Smooth muscle cell (in vitro differentiated cells): ENCODE data around the gene EDEM3. TPM values are rescaled to one million over a fixed set of nuclear protein-coding genes. Genes with fewer than 3 reads are reported as not detected.

ENCODE experiments used
- DNase-seq: peaks from one replicate; lab custom pipeline; 2025; ENCODE audit not compliant: unreplicated experiment; lab: John Stamatoyannopoulos, UW
- H2AFZ ChIP-seq: fragments of 200-600 bp; sonication (generic); 2 replicates; pipeline ENCODE4 v1.6.0; 2016; ENCODE audit warnings: antibody characterized with exemption, low read depth, mild to moderate bottlenecking
- H3F3A ChIP-seq: fragments of 200-600 bp; sonication (generic); 2 replicates; pipeline ENCODE4 v1.6.0; 2017; ENCODE audit warnings: antibody characterized with exemption, low read depth
- H3K27ac ChIP-seq: fragments of 200-600 bp; sonication (generic); 2 replicates; pipeline ENCODE4 v1.5.1; 2016; ENCODE audit warnings: low read depth, mild to moderate bottlenecking
- H3K27me3 ChIP-seq: fragments of 200-600 bp; sonication (generic); 2 replicates; pipeline ENCODE4 v1.6.1; 2016; ENCODE audit warnings: low read depth, mild to moderate bottlenecking
- H3K36me3 ChIP-seq: fragments of 200-600 bp; sonication (generic); 2 replicates; pipeline ENCODE4 v1.5.1; 2016; ENCODE audit warnings: low read depth
- H3K4me1 ChIP-seq: fragments of 200-600 bp; sonication (generic); 2 replicates; pipeline ENCODE4 v1.5.1; 2016; ENCODE audit warnings: low read depth
- H3K4me2 ChIP-seq: fragments of 200-600 bp; sonication (generic); 2 replicates; pipeline ENCODE4 v1.6.0; 2016; ENCODE audit warnings: mild to moderate bottlenecking
- H3K4me3 ChIP-seq: fragments of 200-600 bp; sonication (generic); 2 replicates; pipeline ENCODE4 v1.5.1; 2016; ENCODE audit warnings: mild to moderate bottlenecking
- H3K79me2 ChIP-seq: fragments of 200-600 bp; sonication (generic); 2 replicates; pipeline ENCODE4 v1.6.0; 2016; ENCODE audit warnings: low read depth, mild to moderate bottlenecking
- H3K9ac ChIP-seq: fragments of 200-600 bp; sonication (generic); 2 replicates; pipeline ENCODE4 v1.6.0; 2016; ENCODE audit warnings: low read depth
- H3K9me3 ChIP-seq: fragments of 200-600 bp; sonication (generic); replicated peaks from 2 replicates; pipeline ENCODE4 v1.5.1; 2016; ENCODE audit warnings: low read depth
- H4K20me1 ChIP-seq: fragments of 200-600 bp; sonication (generic); 2 replicates; pipeline ENCODE4 v1.6.0; 2016; ENCODE audit warnings: low read depth
- CTCF ChIP-seq: fragments of 200-600 bp; sonication (generic); IDR thresholded peaks from 2 replicates; pipeline ENCODE4 v1.5.1; 2017; ENCODE audit warnings: borderline replicate concordance, mild to moderate bottlenecking, antibody characterized with exemption; ENCODE audit not compliant: insufficient read depth, poor library complexity, severe bottlenecking
- WGBS: methylation state at CpG from one replicate; pipeline ENCODE4 v1.1.7; 2016; ENCODE audit warnings: low lambda C conversion rate; 5-methylcytosine and 5-hydroxymethylcytosine counted together
- polyA plus RNA-seq: library from polyadenylated mRNA; unstranded; fragments of >200 nt; fragmentation: Nextera tagmentation; extraction: Ambion mirVana; gene quantifications from 2 replicates; pipeline ENCODE4 v1.2.1, GENCODE V29; 2016
- total RNA-seq: library from RNA; depleted of rRNA; stranded (reverse); fragments of >200 nt; gene quantifications from 2 replicates; pipeline ENCODE4 v1.2.3, GENCODE V29; 2014

The EDEM3 gene
- total and polyA plus RNA-seq, 2 experiments from 2014 or later: 12.9 to 44.3 TPM

DNA sequence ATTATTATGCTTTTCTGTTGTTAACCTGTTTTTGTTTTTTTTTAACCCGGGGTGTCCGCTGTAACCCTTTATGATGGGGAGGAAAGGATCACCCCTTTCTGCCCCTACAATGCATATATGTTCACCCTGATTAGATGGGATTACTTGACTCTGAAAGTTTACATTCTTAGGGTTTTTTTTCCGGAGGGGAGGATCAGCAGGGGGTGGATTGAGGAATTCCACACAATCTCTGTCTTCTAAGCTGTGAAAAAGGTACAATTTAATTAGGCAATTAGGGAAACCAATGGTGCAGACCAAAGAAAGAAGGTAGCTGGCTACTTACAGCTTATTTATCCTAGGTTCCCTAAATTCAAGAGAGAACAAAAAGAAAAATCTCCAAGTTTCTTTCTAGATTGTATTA lies 58.3 kb downstream of the EDEM3 start:
- no peaks in the 10 kb centered on the region for H3K9me3 ChIP-seq
- H3K79me2 ChIP-seq: no peaks in the 10 kb centered on the region
- H3K4me1 ChIP-seq: peaks cover 32% of the 10 kb centered on the region
- H3K9ac ChIP-seq: no peak overlapping the region
- H3F3A ChIP-seq: peaks cover 3% of the 10 kb centered on the region
- H3K4me3 ChIP-seq: no peak overlapping the region
- H2AFZ ChIP-seq: no peak overlapping the region
- no peak for DNase-seq
- no peak overlapping the region for H3K4me2 ChIP-seq
- no peaks in the 10 kb centered on the region for H3K27me3 ChIP-seq
- H3K27ac ChIP-seq: no peak overlapping the region
- no peak for TF ChIP-seq CTCF
- no peaks in the 10 kb centered on the region for H4K20me1 ChIP-seq
- 64% methylated on average over 3 of the region's 3 CpGs for WGBS
- H3K36me3 ChIP-seq: no peaks in the 10 kb centered on the region

DNA sequence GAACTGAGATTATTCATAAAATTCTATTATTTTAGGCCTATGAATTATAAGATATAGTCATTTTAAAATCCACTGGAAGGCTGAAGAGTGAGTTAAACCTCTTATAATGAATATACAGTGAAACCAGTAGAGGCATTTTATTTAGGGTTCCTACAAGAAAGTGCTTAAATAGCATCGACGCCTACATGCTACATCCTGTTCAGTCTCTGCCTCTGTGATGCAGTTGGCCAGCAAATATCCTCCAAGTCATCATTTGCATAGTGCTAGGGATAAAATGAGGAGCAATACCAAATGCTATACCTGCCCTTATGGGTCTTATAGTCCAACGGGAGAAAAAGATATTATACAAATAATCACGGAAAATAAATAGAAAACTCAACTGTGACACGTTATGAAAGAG lies 59.6 kb downstream of the EDEM3 start:
- Histone ChIP-seq H3K9ac (no peak overlapping the region), H3K4me2 (no peak overlapping the region), H4K20me1 (no peaks in the 10 kb centered on the region), H3F3A (peaks cover 3% of the 10 kb centered on the region), H3K36me3 (peaks cover 4% of the 10 kb centered on the region), H2AFZ (no peak overlapping the region), H3K9me3 (no peaks in the 10 kb centered on the region), H3K4me1 (peaks cover 38% of the 10 kb centered on the region), H3K4me3 (no peak overlapping the region), H3K27me3 (no peaks in the 10 kb centered on the region), H3K27ac (no peak overlapping the region), H3K79me2 (no peaks in the 10 kb centered on the region)
- no peak for DNase-seq
- TF ChIP-seq CTCF: no peak
- WGBS: 84% methylated on average over 5 of the region's 5 CpGs

DNA sequence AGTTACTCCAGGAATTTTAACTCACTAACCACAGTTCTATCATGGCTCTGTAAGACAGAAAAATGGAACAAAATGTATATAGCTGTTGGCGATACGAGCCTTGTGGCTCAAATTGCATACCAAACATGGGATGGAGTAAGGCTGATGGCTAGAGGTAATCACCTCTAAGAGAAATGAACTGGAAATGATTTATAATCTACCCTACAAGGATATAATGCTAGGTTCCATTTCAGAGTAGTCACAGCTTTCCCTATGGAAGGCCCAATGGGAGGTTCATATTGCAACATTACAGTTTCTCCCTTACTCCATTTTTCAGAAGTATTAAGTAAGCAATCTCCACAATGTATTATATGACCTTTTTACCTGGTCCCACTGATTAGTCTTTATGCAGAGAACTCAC lies 61.6 kb downstream of the EDEM3 start:
- Histone ChIP-seq H3K9me3 (no peaks in the 10 kb centered on the region), H3F3A (no peaks in the 10 kb centered on the region), H3K4me1 (peaks cover 38% of the 10 kb centered on the region), H3K27me3 (no peaks in the 10 kb centered on the region), H4K20me1 (no peaks in the 10 kb centered on the region), H3K4me2 (no peak overlapping the region), H3K79me2 (no peaks in the 10 kb centered on the region), H3K27ac (peak overlapping the region; percentile 9), H2AFZ (no peak overlapping the region), H3K4me3 (no peak overlapping the region), H3K36me3 (peaks cover 4% of the 10 kb centered on the region), H3K9ac (no peak overlapping the region)
- WGBS: 84% methylated on average over 2 of the region's 2 CpGs
- no peak for DNase-seq
- TF ChIP-seq CTCF: no peak

GRCh38 chr1:184691719-184692324 lies 62.8 kb downstream of the EDEM3 start:
- Histone ChIP-seq H3K4me1 (peaks cover 32% of the 10 kb centered on the region), H3K79me2 (no peaks in the 10 kb centered on the region), H3K36me3 (peaks cover 4% of the 10 kb centered on the region), H3K9ac (no peak overlapping the region), H3F3A (no peaks in the 10 kb centered on the region), H2AFZ (no peak overlapping the region), H3K9me3 (no peaks in the 10 kb centered on the region), H4K20me1 (no peaks in the 10 kb centered on the region), H3K27ac (no peak overlapping the region), H3K27me3 (no peaks in the 10 kb centered on the region), H3K4me3 (no peak overlapping the region), H3K4me2 (no peak overlapping the region)
- WGBS: 32% methylated on average over 4 of the region's 4 CpGs
- peak; percentile 88 for TF ChIP-seq CTCF
- no peak for DNase-seq
